ENCODE results near the gene PARVG. TPM values are rescaled to one million over a fixed set of nuclear protein-coding genes. Genes with fewer than 3 reads are reported as not detected.

PARVG gene
- polyA plus RNA-seq, 1 donor (not counting 4 experiments of a cell fraction or from before 2014, with no cell fraction given): not detected

- Histone ChIP-seq H3K27ac (ENCODE audit: control insufficient read depth, insufficient read depth, low read length) (no peak overlapping the region), H3K9me3 (ENCODE audit: control insufficient read depth, low read depth, low read length) (no peaks in the 10 kb centered on the region), H3K4me1 (ENCODE audit: control insufficient read depth, extremely low read depth, insufficient read depth, low read length) (no peaks in the 10 kb centered on the region), H3K4me3 (ENCODE audit: control insufficient read depth in 2 of 3, extremely low read depth in 1 of 3, insufficient read depth in 2 of 3, low read depth in 1 of 3, low read length in 3 of 3) (no peak overlapping the region), H3K9ac (ENCODE audit: control insufficient read depth, extremely low read depth, insufficient read depth, low read length) (no peak overlapping the region), H3K9me1 (ENCODE audit: control insufficient read depth, extremely low read depth, insufficient read depth, low read length) (no peaks in the 10 kb centered on the region), H3K79me2 (ENCODE audit: control insufficient read depth, insufficient read depth, low read length) (no peaks in the 10 kb centered on the region), H3K4me2 (ENCODE audit: control insufficient read depth, extremely low read depth, insufficient read depth, low read depth, low read length) (no peak overlapping the region), H3K27me3 (ENCODE audit: control insufficient read depth, extremely low read depth, insufficient read depth, low read length) (peaks cover 23% of the 10 kb centered on the region), H4K20me1 (ENCODE audit: control insufficient read depth, extremely low read depth, insufficient read depth, low read length) (no peaks in the 10 kb centered on the region), H3K36me3 (ENCODE audit: control insufficient read depth in 2 of 2, extremely low read depth in 1 of 2, insufficient read depth in 2 of 2, low read length in 2 of 2) (no peaks in the 10 kb centered on the region), H2AFZ (ENCODE audit: control insufficient read depth, low read length) (no peak overlapping the region)
- no peak for FAIRE-seq
- dilution Hi-C loops (cut with MboI; ENCODE audit: extremely low pct_ligation_motif_present, low sequenced_read_pairs): no loop called here
- no peak for TF ChIP-seq CTCF (optimal IDR thresholded peaks at IDR 0.05 in 1 of 3, IDR thresholded peaks at IDR 0.05 in 1 of 3, conservative IDR thresholded peaks at IDR 0.05 in 1 of 3; ENCODE audit: extremely low read depth in 1 of 3, insufficient read depth in 2 of 3, low read length in 3 of 3)
- TF ChIP-seq EZH2 (IDR thresholded peaks at IDR 0.05; ENCODE audit: low read length): no peak
- no peak for DNase-seq (ENCODE audit: low read depth, low spot score)
These were observed 7.0 kb downstream of the PARVG start for GRCh38 chr22:44187652-44188230.

GRCh38 chr22:44188316-44188715 is 7.6 kb downstream of the PARVG start:
- DNase-seq (ENCODE audit: low read depth, low spot score) (no peak), FAIRE-seq (no peak)
- dilution Hi-C loops (cut with MboI; ENCODE audit: extremely low pct_ligation_motif_present, low sequenced_read_pairs): no loop called here
- Histone ChIP-seq H3K4me3 (ENCODE audit: control insufficient read depth in 2 of 3, extremely low read depth in 1 of 3, insufficient read depth in 2 of 3, low read depth in 1 of 3, low read length in 3 of 3) (no peak overlapping the region), H2AFZ (ENCODE audit: control insufficient read depth, low read length) (no peak overlapping the region), H3K36me3 (ENCODE audit: control insufficient read depth in 2 of 2, extremely low read depth in 1 of 2, insufficient read depth in 2 of 2, low read length in 2 of 2) (no peaks in the 10 kb centered on the region), H3K79me2 (ENCODE audit: control insufficient read depth, insufficient read depth, low read length) (no peaks in the 10 kb centered on the region), H4K20me1 (ENCODE audit: control insufficient read depth, extremely low read depth, insufficient read depth, low read length) (no peaks in the 10 kb centered on the region), H3K9ac (ENCODE audit: control insufficient read depth, extremely low read depth, insufficient read depth, low read length) (no peak overlapping the region), H3K4me1 (ENCODE audit: control insufficient read depth, extremely low read depth, insufficient read depth, low read length) (no peaks in the 10 kb centered on the region), H3K27ac (ENCODE audit: control insufficient read depth, insufficient read depth, low read length) (no peak overlapping the region), H3K9me1 (ENCODE audit: control insufficient read depth, extremely low read depth, insufficient read depth, low read length) (no peaks in the 10 kb centered on the region), H3K4me2 (ENCODE audit: control insufficient read depth, extremely low read depth, insufficient read depth, low read depth, low read length) (no peak overlapping the region), H3K9me3 (ENCODE audit: control insufficient read depth, low read depth, low read length) (no peaks in the 10 kb centered on the region), H3K27me3 (ENCODE audit: control insufficient read depth, extremely low read depth, insufficient read depth, low read length) (peaks cover 19% of the 10 kb centered on the region)
- TF ChIP-seq EZH2 (IDR thresholded peaks at IDR 0.05; ENCODE audit: low read length): no peak
- TF ChIP-seq CTCF (optimal IDR thresholded peaks at IDR 0.05 in 1 of 3, IDR thresholded peaks at IDR 0.05 in 1 of 3, conservative IDR thresholded peaks at IDR 0.05 in 1 of 3; ENCODE audit: extremely low read depth in 1 of 3, insufficient read depth in 2 of 3, low read length in 3 of 3): no peak

Data from keratinocyte (primary cell).